ENCODE data around the gene CORO1C.
"Not testable (repeated sequence)": the region's sequence is repeated elsewhere in the genome, so short reads cannot be mapped to it uniquely, and the experiment has no call there.

CORO1C gene

DNA sequence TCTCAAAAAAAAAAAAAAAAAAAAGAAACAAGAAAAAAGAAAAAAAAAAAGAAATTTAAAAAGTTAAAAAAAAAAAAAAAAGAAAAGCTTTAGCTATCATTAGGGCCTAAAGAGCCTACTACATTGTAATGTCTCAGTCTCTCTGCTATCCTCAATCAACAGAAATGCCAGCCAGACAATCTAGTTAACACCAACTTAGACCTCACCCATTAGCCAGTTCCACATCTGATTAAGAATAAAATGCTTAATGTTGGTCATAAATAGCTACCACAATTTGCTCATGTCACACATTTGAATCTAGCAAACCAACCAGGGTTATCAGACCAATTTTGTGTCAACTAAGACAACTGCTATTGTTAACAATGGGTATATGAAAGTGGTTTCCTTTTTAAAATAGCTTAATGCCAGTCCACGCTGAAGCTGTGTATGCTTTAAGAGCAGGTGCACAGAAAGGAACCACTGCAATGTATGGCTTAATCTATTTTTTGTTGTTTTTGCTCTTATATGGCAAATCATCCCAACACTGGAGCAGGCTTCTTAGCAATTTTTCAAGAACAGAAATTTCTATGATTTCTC lies 52.1 kb downstream of the CORO1C start:
- no peak for DNase-seq (ENCODE audit: low read depth in 1 of 2, low spot score in 1 of 2)

GRCh38 chr12:108678104-108678730 lies 53.1 kb downstream of the CORO1C start:
- no peak for DNase-seq (ENCODE audit: low read depth in 1 of 2, low spot score in 1 of 2)

DNA sequence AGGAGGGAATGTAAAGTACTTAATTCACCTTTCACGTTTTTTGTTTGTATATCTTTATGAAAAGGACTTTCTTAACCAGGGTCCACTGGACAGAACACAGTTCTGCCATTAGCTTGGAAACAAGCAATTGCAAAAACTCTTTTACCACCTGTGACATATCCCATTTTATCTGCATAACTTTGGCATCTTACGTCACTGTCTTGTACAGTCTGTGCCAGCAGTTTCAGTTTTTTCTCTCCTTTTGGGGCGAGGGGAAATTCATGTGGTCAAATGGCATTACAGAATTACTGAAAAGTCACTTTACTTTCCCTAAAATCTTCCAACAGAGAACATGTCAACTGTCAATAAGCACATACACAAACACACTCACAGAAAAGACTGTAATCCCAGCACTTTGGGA lies 53.9 kb downstream of the CORO1C start:
- no peak for DNase-seq (ENCODE audit: low read depth in 1 of 2, low spot score in 1 of 2)

DNA sequence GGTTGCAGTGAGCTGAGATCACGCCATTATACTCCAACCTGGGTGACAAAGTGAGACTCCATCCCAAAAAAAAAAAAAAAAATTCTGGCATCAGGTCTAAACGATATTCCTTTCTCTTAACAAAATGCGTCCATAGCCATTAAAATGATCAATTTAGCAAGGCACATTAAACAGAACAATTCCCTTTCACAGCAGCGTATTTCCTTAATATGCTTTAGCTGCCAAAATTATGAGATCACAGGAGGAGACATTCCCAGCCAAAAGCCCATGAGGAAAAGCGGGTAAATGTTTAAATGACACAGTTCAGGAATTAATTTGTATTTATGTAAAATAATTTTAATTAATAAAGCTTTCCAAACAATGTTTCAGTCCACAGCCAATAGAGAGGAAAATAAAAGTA lies 54.6 kb downstream of the CORO1C start:
- no peak for DNase-seq (ENCODE audit: low read depth in 1 of 2, low spot score in 1 of 2)

- no peak for DNase-seq (ENCODE audit: low read depth in 1 of 2, low spot score in 1 of 2)
These were observed 55.5 kb downstream of the CORO1C start for GRCh38 chr12:108675792-108676191.

- DNase-seq (ENCODE audit: low read depth in 1 of 2, low spot score in 1 of 2), result no peak
These were observed 59.3 kb downstream of the CORO1C start for GRCh38 chr12:108672054-108672453.

DNA sequence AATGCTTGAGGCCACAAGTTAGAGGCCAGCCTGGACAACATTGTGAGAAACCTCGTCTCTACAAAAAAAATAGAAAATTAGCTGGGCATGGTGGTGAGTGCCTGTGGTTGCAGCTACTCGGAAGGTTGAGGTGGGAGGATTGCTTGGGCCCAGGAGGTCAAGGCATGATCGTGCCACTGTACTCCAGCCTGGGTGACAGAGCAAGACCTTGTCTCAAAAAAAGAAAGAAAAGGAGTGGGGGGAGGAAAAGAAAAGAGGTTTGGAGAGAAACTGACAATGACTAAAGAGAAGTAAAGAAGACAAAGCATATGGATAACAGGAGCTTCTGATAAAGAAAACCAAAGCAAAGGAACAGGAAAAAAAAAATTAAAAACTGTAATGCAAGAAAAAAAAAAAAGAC lies 60.2 kb downstream of the CORO1C start:
- DNase-seq (ENCODE audit: low read depth in 1 of 2, low spot score in 1 of 2), result no peak

GRCh38 chr12:108670066-108670631 lies 61.2 kb downstream of the CORO1C start:
- no peak for DNase-seq (ENCODE audit: low read depth in 1 of 2, low spot score in 1 of 2)

- DNase-seq (ENCODE audit: low read depth in 1 of 2, low spot score in 1 of 2), result no peak
These were observed 62.8 kb downstream of the CORO1C start for GRCh38 chr12:108668542-108668941.

- no peak for DNase-seq (ENCODE audit: low read depth in 1 of 2, low spot score in 1 of 2)
These were observed 63.3 kb downstream of the CORO1C start for GRCh38 chr12:108668063-108668462.

DNA sequence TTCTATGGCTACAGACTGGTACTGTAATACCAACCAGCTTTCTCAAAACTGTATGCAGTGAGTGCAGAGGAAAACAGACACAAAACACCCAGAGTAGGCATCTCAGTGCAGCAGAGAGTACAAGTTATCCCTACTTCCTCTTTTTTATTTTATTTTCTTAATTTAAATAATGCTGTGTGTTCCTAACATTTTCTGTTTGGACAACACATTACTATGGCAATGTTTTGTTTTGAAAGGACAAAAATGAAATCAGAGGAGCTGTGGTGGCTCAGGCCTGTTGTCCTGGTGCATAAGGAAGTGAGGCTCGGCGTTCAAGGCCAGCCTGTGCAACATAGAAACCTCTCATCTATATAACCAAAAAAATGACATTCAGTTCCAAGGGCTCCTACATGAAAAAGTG lies 64.0 kb downstream of the CORO1C start:
- DNase-seq (ENCODE audit: low read depth in 1 of 2, low spot score in 1 of 2), result no peak

DNA sequence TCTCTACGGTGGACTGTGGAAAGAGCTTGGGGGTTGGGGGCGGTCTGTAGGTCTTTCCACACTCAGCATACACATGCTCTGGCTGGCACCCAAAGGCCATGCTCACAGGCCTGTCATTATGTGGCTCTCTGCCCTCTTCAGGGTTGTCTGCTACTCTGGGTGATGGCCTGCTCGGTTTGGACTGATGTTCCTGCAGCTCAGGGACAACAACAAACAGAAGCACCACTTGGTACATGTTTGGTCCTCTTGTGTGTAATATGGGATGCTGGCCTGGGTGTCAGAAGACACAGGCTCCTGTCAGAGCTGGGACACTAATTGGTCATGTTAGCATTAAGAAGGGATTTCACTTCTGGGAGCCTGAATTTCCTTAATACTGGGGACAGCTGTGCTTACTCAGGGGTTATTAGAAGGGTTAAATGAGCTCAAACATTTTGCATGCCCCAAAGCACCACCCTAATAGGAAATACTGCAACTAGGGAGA lies 64.9 kb downstream of the CORO1C start:
- DNase-seq (ENCODE audit: low read depth in 1 of 2, low spot score in 1 of 2), result no peak

DNA sequence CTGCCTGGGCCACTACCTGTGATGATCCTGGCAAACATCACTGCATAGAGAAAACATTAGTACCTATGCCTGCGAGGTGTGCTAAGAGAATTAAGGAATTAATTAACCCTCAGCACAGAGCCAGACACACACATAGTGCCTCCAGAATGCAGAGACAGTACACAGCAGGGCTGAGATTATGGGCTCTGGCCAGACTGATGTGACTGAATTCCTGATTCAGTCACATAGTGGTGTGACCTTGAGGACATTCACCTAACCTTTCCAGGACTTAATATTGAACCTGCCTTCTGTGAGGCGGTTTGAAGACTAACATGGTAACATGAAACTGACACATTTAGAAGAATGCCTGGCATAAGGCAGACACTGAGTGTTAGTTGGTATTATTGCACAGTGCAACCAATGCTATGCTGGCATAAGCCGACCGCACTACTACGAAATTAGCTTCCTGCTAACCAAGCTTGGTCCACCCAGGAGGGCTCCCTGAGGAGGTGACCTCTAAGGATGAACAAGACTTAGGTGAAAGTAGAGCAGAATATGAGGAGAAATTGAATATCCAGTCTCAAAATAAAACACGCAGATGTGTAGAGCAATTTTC lies 65.6 kb downstream of the CORO1C start:
- no peak for DNase-seq (ENCODE audit: low read depth in 1 of 2, low spot score in 1 of 2)

DNA sequence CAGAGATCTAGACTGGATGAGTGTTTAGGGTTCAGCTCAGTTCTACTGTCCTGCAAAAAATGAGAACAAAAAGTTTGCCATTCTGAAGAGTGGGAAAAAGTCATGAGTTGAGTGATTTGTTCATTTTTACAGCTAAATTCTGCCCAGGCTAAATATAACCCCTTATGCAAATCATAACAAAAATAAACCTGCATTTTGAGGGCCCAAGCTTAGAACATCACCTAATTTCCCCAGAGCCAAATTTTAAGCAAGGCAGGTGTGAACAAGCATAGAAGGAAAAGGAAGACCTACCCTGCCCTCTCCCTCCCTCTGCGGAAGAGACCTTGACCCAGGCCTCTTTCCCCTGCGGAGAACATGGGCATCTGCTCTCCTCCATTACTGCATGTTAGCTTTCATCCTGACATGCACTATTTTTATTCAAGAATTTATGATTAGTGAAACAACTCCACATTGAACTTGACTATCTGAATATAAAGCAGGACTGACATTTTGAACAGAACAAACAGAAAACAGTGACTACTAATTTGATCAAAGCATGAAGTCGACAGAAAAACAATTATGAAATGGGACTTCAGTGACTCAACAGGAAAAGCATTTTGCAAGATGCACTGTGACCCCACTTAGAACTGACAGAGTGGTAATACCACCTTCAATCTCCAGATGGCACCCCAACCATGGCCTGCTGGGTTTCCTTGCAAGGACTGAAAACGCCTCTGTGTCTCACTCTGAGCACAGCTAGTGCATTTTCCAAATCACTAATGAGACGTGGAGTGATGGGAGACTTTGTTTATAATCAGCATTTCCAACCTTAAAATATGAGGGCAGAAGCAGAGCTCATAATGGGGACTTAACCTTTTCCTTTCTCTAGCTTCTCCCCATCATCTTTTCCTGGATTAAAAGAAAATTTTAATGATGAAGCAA lies 66.7 kb downstream of the CORO1C start:
- peak; percentile 58 to 87 for DNase-seq (ENCODE audit: low read depth in 1 of 2, low spot score in 1 of 2)

DNA sequence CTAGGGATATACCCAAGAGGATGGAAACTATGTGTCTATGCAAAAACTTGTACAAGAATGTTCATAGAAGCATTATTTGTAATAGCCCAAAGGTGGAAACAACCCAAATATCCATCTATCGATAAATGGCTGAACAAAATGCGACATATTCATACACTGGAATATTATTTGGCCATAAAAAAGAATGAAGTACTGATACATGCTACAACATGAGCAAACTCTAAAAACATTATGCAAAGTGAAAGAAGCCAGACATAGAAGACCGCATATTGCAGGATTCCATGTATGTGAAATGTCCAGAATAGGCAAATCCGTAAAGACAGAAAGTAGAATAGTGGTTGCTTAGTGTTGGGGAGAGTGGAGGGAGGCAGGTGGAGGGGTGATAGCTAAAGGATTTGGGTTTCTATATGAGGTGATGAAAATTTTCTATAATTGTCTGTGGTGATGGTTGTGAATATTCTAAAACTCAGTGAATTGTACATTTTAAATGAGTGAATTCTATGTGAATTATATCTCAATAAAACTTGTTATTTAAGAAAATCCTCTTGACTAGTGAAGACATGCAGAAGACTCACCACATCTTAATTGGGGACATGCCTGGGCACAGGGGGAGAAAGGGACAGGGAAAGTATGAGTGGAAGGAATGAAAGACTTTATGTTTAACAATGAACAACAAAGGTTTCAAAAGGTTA lies 67.8 kb downstream of the CORO1C start:
- no peak for DNase-seq (ENCODE audit: low read depth in 1 of 2, low spot score in 1 of 2)

DNA sequence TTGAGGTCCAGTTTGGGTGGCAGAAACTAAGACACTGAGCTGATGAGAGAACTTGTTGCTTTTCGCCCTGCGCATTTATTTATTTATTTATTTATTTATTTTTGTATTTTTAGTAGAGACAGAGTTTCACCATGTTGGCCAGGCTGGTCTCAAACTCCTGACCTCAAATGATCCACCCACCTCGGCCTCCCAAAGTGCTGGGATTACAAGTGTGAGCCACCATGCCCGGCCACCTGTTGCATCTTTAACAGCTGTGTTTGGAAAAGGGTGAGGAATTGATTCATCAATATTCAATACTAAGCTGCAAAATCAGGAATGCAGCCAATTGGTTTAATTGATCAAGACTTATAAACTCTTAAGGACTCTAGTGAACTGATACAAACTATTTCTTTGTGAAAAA lies 73.2 kb downstream of the CORO1C start:
- DNase-seq (ENCODE audit: low read depth in 1 of 2, low spot score in 1 of 2), result not testable (repeated sequence)

DNA sequence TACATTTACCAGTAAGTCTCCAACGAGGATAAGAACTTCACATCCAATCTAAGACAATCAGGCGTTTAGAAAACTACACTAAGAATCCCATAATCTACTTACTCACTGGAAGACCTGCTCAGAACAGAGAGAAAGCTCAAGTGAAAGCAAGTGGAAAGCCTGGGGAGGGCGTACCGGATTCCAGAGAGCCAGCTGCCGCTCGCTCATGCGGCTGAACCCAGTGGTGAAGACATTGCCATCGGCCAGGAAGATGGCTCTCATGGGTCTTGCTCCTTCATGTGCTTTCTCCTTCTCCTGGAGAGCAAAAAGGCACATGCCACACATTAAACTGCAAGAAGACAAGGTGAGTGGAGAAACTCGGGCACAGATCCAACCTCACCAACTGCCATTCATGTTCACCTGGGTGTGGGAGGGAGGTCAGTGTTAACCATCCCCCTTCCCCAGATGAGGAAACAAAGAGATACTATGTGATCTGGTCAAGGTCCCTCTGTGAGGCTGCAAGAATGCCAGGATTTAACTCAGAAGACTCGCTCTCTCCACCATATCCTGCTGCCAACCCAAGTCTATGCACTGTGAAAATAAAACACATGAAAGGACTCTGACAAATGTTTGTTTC lies 74.1 kb downstream of the CORO1C start:
- no peak for DNase-seq (ENCODE audit: low read depth in 1 of 2, low spot score in 1 of 2)

- not testable (repeated sequence) for DNase-seq (ENCODE audit: low read depth in 1 of 2, low spot score in 1 of 2)
These were observed 75.1 kb downstream of the CORO1C start for GRCh38 chr12:108656247-108656646.

GRCh38 chr12:108655812-108656175 lies 75.5 kb downstream of the CORO1C start:
- DNase-seq (ENCODE audit: low read depth in 1 of 2, low spot score in 1 of 2), result not testable (repeated sequence)

GRCh38 chr12:108654622-108655021 lies 76.7 kb downstream of the CORO1C start:
- DNase-seq (ENCODE audit: low read depth in 1 of 2, low spot score in 1 of 2), result not testable (repeated sequence)

Data from activated CD4-positive, alpha-beta T cell treated with anti-CD3 and anti-CD28 coated beads, Interleukin-2, amount 50 U/mL, for 24 hours (primary cell).